ENCODE measurements around the gene SNAP47.

GRCh38 chr1:227776331-227776771, 41.1 kb downstream of the SNAP47 start:
- TF ChIP-seq EP300 (IDR thresholded peaks at IDR 0.05), result no peak
- no peak for TF ChIP-seq CTCF (IDR thresholded peaks at IDR 0.05)
- no peak for TF ChIP-seq POLR2A (IDR thresholded peaks at IDR 0.05)
- TF ChIP-seq POLR2AphosphoS5 (IDR thresholded peaks at IDR 0.05), result no peak
